ENCODE measurements around the gene DEGS2.

DEGS2 gene

GRCh38 chr14:100130521-100130920, 28.9 kb downstream of the DEGS2 start:
- no peak for DNase-seq

GRCh38 chr14:100129161-100129589, 30.3 kb downstream of the DEGS2 start:
- DNase-seq, result no peak

GRCh38 chr14:100128688-100129087, 30.8 kb downstream of the DEGS2 start:
- DNase-seq, result no peak

- DNase-seq, result no peak
These were observed 31.5 kb downstream of the DEGS2 start for GRCh38 chr14:100127853-100128455.

- DNase-seq, result no peak
These were observed 33.0 kb downstream of the DEGS2 start for GRCh38 chr14:100126401-100126800.

GRCh38 chr14:100124551-100125088, 34.8 kb downstream of the DEGS2 start:
- DNase-seq, result no peak

- DNase-seq, result no peak
These were observed 35.8 kb downstream of the DEGS2 start for GRCh38 chr14:100123618-100124017.

GRCh38 chr14:100122481-100123223, 36.8 kb downstream of the DEGS2 start:
- no peak for DNase-seq

- DNase-seq, result no peak
These were observed 37.6 kb downstream of the DEGS2 start for GRCh38 chr14:100121643-100122480.

GRCh38 chr14:100120522-100121269, 38.7 kb downstream of the DEGS2 start:
- no peak for DNase-seq

- DNase-seq, result no peak
These were observed 40.2 kb downstream of the DEGS2 start for GRCh38 chr14:100119251-100119650.

GRCh38 chr14:100118396-100119011, 40.9 kb downstream of the DEGS2 start:
- DNase-seq, result no peak

- DNase-seq, result no peak
These were observed 41.6 kb downstream of the DEGS2 start for GRCh38 chr14:100117633-100118395.

GRCh38 chr14:100117026-100117425, 42.4 kb downstream of the DEGS2 start:
- DNase-seq, result no peak

- DNase-seq, result no peak
These were observed 43.3 kb downstream of the DEGS2 start for GRCh38 chr14:100116134-100116533.

- no peak for DNase-seq
These were observed 43.7 kb downstream of the DEGS2 start for GRCh38 chr14:100115726-100116125.

GRCh38 chr14:100115236-100115635, 44.2 kb downstream of the DEGS2 start:
- no peak for DNase-seq

- DNase-seq, result no peak
These were observed 45.2 kb downstream of the DEGS2 start for GRCh38 chr14:100114109-100114765.

- no peak for DNase-seq
These were observed 47.3 kb downstream of the DEGS2 start for GRCh38 chr14:100111931-100112704.

GRCh38 chr14:100110816-100111215, 48.6 kb downstream of the DEGS2 start:
- DNase-seq, result no peak
